GM19240 (cell line): ENCODE measurements around the gene MAZ.

Experiments
- DNase-seq: peaks from one replicate; pipeline ENCODE4 v3.0.0; 2011; ENCODE audit warnings: low spot score; ENCODE audit not compliant: insufficient read length

Gene MAZ

DNA sequence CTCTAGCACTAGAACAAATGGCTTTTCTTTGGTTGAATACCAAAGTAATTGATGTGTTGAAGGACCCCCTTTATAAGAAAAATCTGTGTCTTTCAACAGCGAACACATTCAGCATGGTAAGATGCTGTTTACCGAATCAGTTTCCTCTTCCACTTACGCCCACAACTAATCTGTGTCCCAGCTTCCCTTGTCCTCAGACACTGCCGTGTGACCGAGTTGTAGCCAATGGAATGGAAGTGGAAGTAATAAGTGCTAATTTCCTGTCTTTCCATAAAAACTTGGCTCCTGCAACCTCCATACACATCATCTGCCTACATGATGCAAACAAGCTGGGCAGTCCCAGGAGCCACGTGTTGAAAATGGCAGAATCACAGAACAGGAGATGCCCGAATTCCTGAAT lies 46.3 kb downstream of the MAZ start:
- no peak for DNase-seq

DNA sequence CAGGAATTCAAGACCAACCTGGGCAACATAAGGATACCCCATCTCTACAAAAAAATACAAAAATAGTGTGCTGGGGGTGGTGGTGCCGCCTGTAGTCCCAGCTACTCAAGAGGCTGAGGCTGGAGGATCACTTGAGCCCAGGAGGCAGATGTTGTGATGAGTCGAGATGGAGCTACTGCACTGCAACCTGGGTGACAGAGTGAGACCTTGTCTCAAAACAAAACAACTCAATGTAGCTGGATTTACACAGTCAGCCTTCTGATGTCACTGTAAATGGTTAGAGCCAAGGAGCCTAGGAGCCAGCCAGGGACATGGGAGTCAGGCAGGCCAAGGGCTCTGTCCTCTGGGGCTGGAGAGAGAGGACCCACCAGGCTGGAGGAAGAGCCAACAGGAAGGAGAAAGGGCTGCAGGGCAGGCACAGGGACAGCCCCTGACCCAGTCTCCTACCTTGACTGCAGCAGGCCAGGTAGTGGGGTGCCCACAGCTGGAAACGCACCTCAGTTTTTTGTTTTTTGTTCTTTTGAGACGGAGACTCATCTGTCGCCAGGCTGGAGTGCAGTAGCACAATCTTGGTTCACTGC lies 48.3 kb downstream of the MAZ start:
- no peak for DNase-seq

DNA sequence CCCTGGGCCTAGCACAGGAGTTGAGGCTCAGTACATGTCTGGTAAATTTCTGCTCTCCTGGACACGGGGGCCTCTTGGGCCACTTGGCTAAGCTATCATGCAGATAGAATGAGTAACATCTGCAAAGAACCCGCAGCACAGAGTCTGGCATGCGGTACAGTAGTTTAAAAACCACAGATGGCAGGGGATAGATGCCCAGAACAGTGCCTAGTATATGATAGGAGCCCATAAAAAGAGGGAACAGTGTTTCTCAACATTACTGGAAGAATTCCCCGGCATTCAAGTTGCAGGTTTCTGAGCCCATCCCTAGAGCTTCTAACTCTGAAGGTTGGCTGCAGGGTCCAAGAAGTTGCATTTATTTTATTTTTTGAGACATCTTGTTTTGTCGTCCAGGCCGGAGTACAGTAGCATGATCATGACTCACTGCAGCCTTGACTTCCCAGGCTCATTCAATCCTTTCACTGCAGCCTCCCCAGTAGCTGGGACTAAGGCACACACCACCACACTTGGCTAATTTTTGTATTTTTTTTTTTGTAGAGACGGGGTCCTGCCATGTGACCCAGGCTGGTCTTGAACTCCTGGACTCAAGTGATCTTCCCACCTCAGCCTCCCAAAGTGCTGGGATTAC lies 50.9 kb downstream of the MAZ start:
- no peak for DNase-seq

DNA sequence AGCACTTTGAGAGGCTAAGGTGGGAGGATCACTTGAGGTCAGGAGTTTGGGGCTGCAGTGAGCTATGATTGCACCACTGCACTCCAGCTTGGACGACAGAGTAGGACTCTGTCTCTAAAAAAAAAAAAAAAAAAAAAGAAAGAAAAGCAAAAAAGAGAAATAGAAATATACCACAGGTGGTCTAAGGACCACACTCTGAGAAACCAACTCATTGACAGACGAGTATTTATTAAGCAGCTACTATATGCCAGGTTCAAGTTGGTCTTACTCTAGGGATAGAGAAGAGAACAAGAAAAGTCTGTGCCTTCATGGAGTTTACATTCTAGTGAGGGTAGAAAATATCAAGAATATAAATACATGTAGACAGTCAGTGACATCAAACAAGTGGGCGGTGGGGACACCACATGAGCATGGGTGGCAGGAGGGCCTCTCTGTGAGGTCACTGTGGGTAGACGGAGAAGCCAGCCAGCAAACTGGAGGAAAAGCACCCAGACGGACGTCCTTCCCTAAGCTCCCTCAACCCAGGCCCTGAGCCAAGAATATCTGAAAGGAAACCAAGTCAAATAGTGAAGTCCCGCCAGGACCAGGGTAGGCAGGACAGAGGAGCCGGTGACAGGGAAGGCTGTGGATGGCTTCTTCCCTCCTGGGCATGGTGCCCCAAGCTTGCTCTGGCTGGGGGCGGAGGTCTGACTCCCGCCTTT lies 52.0 kb downstream of the MAZ start:
- DNase-seq = no peak

DNA sequence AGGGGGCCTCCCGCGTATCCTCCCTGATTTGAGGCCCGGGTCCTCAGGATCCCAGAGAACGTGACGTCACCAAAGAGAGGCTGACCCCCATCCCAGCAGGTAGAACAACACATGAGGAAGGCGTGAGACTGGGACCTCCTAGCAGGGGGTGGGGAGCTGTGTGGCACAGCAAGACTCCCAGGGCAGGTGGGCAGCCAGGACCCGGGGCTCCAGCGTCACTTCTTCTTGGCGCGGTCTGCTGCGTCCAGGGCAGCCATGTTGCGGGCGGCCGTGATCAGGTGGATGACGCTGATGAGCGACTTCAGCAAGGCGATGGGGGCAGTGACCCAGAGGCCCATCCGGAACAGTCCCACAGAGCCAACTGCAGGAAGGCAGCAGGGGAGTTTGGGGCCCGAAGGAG lies 52.6 kb downstream of the MAZ start:
- DNase-seq = no peak

DNA sequence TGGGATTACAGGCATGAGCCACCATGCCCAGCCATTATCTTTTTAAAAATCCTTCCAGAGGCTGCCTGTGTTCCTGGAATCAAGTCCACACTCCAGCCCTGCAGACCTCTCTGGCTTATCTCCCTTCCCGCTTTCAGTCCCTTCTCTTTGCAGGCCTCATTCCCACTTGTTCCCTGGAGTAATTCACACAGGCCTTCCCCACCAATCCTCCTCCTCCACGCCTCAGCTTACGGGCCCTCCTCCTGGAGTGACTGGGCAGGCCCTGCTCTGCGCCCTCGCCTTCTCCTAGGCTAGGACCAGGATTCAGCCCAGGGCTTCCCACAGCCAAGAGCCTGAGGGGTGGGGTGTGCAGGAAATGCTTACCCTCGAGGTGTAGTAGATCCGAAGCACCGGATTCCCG lies 53.9 kb downstream of the MAZ start:
- DNase-seq = no peak
